Suprapubic skin (tissue), 4 donors: ENCODE measurements around the gene CYP46A1. TPM values are rescaled to one million over a fixed set of nuclear protein-coding genes. Genes with fewer than 3 reads are reported as not detected.

ENCODE experiments used
- DNase-seq, 2 donors: peaks; one replicate each; pipeline ENCODE4 v3.0.0-alpha.2; 2019; ENCODE audit warnings: low spot score in 2 of 2
- H3K27ac ChIP-seq: fragments of 200-600 bp; sonication (generic); one replicate; pipeline ENCODE4 v1.5.1; 2019
- H3K27me3 ChIP-seq: fragments of 200-600 bp; sonication (generic); one replicate; pipeline ENCODE4 v1.5.1; 2019
- H3K36me3 ChIP-seq: fragments of 200-600 bp; sonication (generic); one replicate; pipeline ENCODE4 v1.5.1; 2019
- H3K4me1 ChIP-seq: fragments of 200-600 bp; sonication (generic); one replicate; pipeline ENCODE4 v1.5.1; 2019
- H3K4me3 ChIP-seq: fragments of 200-600 bp; sonication (generic); one replicate; pipeline ENCODE4 v1.5.1; 2019; ENCODE audit warnings: mild to moderate bottlenecking
- H3K9me3 ChIP-seq: fragments of 200-600 bp; sonication (generic); one replicate; pipeline ENCODE4 v1.5.1; 2019
- CTCF ChIP-seq, 2 donors: fragments of 200-600 bp in 1 of 2; fragments of 450-650 bp in 1 of 2; sonication (generic) in 1 of 2; IDR thresholded peaks; one replicate each; pipeline ENCODE4 v1.5.1; 2016 to 2019; ENCODE audit warnings: antibody characterized with exemption in 2 of 2, mild to moderate bottlenecking in 1 of 2, moderate library complexity in 1 of 2
- EP300 ChIP-seq: sonication (generic); formaldehyde crosslinking; IDR thresholded peaks from one replicate; pipeline ENCODE4 v1.6.1; 2017; ENCODE audit warnings: antibody characterized with exemption
- POLR2A ChIP-seq, 2 donors: fragments of 450-650 bp; IDR thresholded peaks; one replicate each; pipeline ENCODE4 v1.6.1; 2017; ENCODE audit warnings: antibody characterized with exemption in 2 of 2, mild to moderate bottlenecking in 2 of 2, moderate library complexity in 2 of 2
- POLR2AphosphoS5 ChIP-seq, 3 donors: sonication (generic); formaldehyde crosslinking; IDR thresholded peaks; one replicate each; pipeline ENCODE4 v1.6.1; 2017; ENCODE audit warnings: antibody characterized with exemption in 3 of 3
- WGBS: methylation state at CpG from one replicate; pipeline ENCODE4 v1.1.5; 2018; 5-methylcytosine and 5-hydroxymethylcytosine counted together
- total RNA-seq, 4 donors: library from RNA; depleted of rRNA; stranded (reverse); fragments of >200 nt; gene quantifications; one replicate each; pipeline ENCODE4 v1.1.0, GENCODE V29; 2016

Gene CYP46A1
- total RNA-seq, 4 donors from 2014 or later, result 0.47 to 2.0 (median 1.0) TPM; not detected in 1

GRCh38 chr14:99752486-99753121, 68.5 kb downstream of the CYP46A1 start:
- WGBS, result 25% methylated on average over 9 of the region's 9 CpGs
- H3K4me1 ChIP-seq, result peaks cover 66% of the 10 kb centered on the region

GRCh38 chr14:99753225-99754140, 69.4 kb downstream of the CYP46A1 start:
- Histone ChIP-seq H3K4me1 (peaks cover 68% of the 10 kb centered on the region), H3K27ac (no peak overlapping the region), H3K4me3 (no peak overlapping the region), H3K9me3 (no peaks in the 10 kb centered on the region), H3K27me3 (peaks cover 19% of the 10 kb centered on the region), H3K36me3 (no peaks in the 10 kb centered on the region)
- DNase-seq, result no peak
- 64% methylated on average over 6 of the region's 16 CpGs for WGBS
- TF ChIP-seq POLR2AphosphoS5 (IDR thresholded peaks at IDR 0.05) (no peak), POLR2A (IDR thresholded peaks at IDR 0.05) (no peak), EP300 (no peak), CTCF (IDR thresholded peaks at IDR 0.05) (no peak)

More at GRCh38 chr14:99752486-99753121, 68.5 kb downstream of the CYP46A1 start:
- H3K27me3 ChIP-seq, result peaks cover 19% of the 10 kb centered on the region
- H3K27ac ChIP-seq, result no peak overlapping the region
- DNase-seq, result no peak
- no peaks in the 10 kb centered on the region for H3K36me3 ChIP-seq
- no peak for TF ChIP-seq EP300
- no peak for TF ChIP-seq POLR2AphosphoS5 (IDR thresholded peaks at IDR 0.05)
- TF ChIP-seq POLR2A (IDR thresholded peaks at IDR 0.05), result no peak
- no peak for TF ChIP-seq CTCF (IDR thresholded peaks at IDR 0.05)
- no peaks in the 10 kb centered on the region for H3K9me3 ChIP-seq
- H3K4me3 ChIP-seq, result no peak overlapping the region

- Histone ChIP-seq H3K4me3 (no peak overlapping the region), H3K27ac (peak overlapping the region; percentile 17), H3K36me3 (no peaks in the 10 kb centered on the region), H3K4me1 (peaks cover 76% of the 10 kb centered on the region), H3K9me3 (no peaks in the 10 kb centered on the region), H3K27me3 (peaks cover 19% of the 10 kb centered on the region)
- no peak for TF ChIP-seq CTCF (IDR thresholded peaks at IDR 0.05)
- no peak for TF ChIP-seq POLR2AphosphoS5 (IDR thresholded peaks at IDR 0.05)
- TF ChIP-seq EP300, result no peak
- no peak for TF ChIP-seq POLR2A (IDR thresholded peaks at IDR 0.05)
- 58% methylated on average over 16 of the region's 24 CpGs for WGBS
- DNase-seq, result no peak
These were observed 70.3 kb downstream of the CYP46A1 start for GRCh38 chr14:99754141-99755067.

- TF ChIP-seq EP300 (no peak), POLR2AphosphoS5 (IDR thresholded peaks at IDR 0.05) (no peak), CTCF (IDR thresholded peaks at IDR 0.05) (no peak), POLR2A (IDR thresholded peaks at IDR 0.05) (no peak)
- Histone ChIP-seq H3K4me1 (peaks cover 73% of the 10 kb centered on the region), H3K4me3 (no peak overlapping the region), H3K9me3 (no peaks in the 10 kb centered on the region), H3K36me3 (no peaks in the 10 kb centered on the region), H3K27me3 (peaks cover 19% of the 10 kb centered on the region), H3K27ac (peak overlapping the region; percentile 17)
- no peak for DNase-seq
- 100% methylated on average over 2 of the region's 8 CpGs for WGBS
These were observed 70.9 kb downstream of the CYP46A1 start for GRCh38 chr14:99755068-99755405.
